ENCODE measurements around the gene ACRV1. TPM values are rescaled to one million over a fixed set of nuclear protein-coding genes. Genes with fewer than 3 reads are reported as not detected.

Gene ACRV1
- total and polyA plus RNA-seq, 2 donors (not counting 3 experiments of a cell fraction or from before 2014, with no cell fraction given), result not detected

GRCh38 chr11:125690006-125690405, 9.4 kb upstream of the ACRV1 start:
- ChIA-PET POLR2A (no interaction called here), CTCF (interaction anchor here (1.0 to 1.5 kb wide), 3 partner anchors 11 to 38 kb away, joined by 3 to 5 read pairs (median 3); no protein-coding TSS in a partner anchor)
- H3K27me3 ChIP-seq (ENCODE audit: control insufficient read depth in 2 of 2, insufficient read depth in 2 of 2, low read length in 2 of 2), result no peaks in the 10 kb centered on the region
- H3K36me3 ChIP-seq (ENCODE audit: control insufficient read depth in 2 of 2, extremely low read depth in 1 of 2, insufficient read depth in 2 of 2, low read length in 2 of 2), result no peaks in the 10 kb centered on the region
- H3K9me3 ChIP-seq (replicated peaks; ENCODE audit: control insufficient read depth, insufficient read depth, low read length), result no peaks in the 10 kb centered on the region
- no peaks in the 10 kb centered on the region for H4K20me1 ChIP-seq (replicated peaks; ENCODE audit: control insufficient read depth, extremely low read depth, insufficient read depth, low read length)
- dilution Hi-C loops (cut with MboI; ENCODE audit: extremely low pct_ligation_motif_present, low sequenced_read_pairs), result no loop called here
- intact Hi-C loops (cut with micrococcal nuclease), result no loop called here
- H3K79me2 ChIP-seq (ENCODE audit: control insufficient read depth, insufficient read depth, low read length), result no peaks in the 10 kb centered on the region
- DNase-seq (ENCODE audit: low read depth, low spot score) (no peak), FAIRE-seq (no peak)
- no peak overlapping the region for H3K9ac ChIP-seq (replicated peaks; ENCODE audit: extremely low read depth, insufficient read depth, low read length)
- no peaks in the 10 kb centered on the region for H3K9me1 ChIP-seq (replicated peaks; ENCODE audit: control insufficient read depth, extremely low read depth, insufficient read depth, low read length)
- no peak overlapping the region for H3K4me2 ChIP-seq (ENCODE audit: insufficient read depth, low read length)
- H3K4me1 ChIP-seq (ENCODE audit: control insufficient read depth, extremely low read depth, insufficient read depth, low read length), result no peaks in the 10 kb centered on the region
- H3K4me3 ChIP-seq (replicated peaks in 1 of 3; ENCODE audit: insufficient read depth in 1 of 3, low read depth in 1 of 3, low read length in 3 of 3), result no peak overlapping the region
- no peak overlapping the region for H2AFZ ChIP-seq (ENCODE audit: low read depth, low read length)
- no peak for TF ChIP-seq MAX (IDR thresholded peaks at IDR 0.05; ENCODE audit: insufficient read depth, insufficient read length)
- TF ChIP-seq POLR2AphosphoS5 (IDR thresholded peaks at IDR 0.05; ENCODE audit: insufficient read depth, low read depth, low read length), result no peak
- no peak for TF ChIP-seq CTCF (IDR thresholded peaks at IDR 0.05; ENCODE audit: extremely low read depth in 1 of 2, insufficient read depth in 1 of 2, low read depth in 1 of 2, low read length in 2 of 2)
- no peak for TF ChIP-seq POLR2A (IDR thresholded peaks at IDR 0.05; ENCODE audit: low read depth, low read length)
- TF ChIP-seq EZH2 (IDR thresholded peaks at IDR 0.05; ENCODE audit: borderline replicate concordance, low read depth, low read length, severe bottlenecking), result no peak
- no peak for TF ChIP-seq FOS (IDR thresholded peaks at IDR 0.05; ENCODE audit: borderline replicate concordance, insufficient read depth, low read length)
- TF ChIP-seq MYC (IDR thresholded peaks at IDR 0.05; ENCODE audit: low read depth, low read length), result no peak
- H3K27ac ChIP-seq (ENCODE audit: insufficient read depth, low read depth, low read length), result no peak overlapping the region
- BruUV-seq (replicated peaks), result no TSS peak

All from endothelial cell of umbilical vein (primary cell).